Keratinocyte (primary cell): ENCODE results near the gene CXCL10.

Source experiments
- EZH2 ChIP-seq: IDR thresholded peaks from one replicate; pipeline ENCODE4 v1.6.1; 2012; ENCODE audit warnings: inconsistent platforms, mild to moderate bottlenecking, low read length, moderate library complexity
- TF ChIP-seq, protein P1 (sequence below), 3 experiments: IDR thresholded peaks in 1 of 3; conservative IDR thresholded peaks in 1 of 3; optimal IDR thresholded peaks in 1 of 3; 2 replicates in 2 of 3; 3 replicates in 1 of 3; pipeline versions ENCODE3 to v1.5.1; 2011; ENCODE audit warnings: low read length in 3 of 3, mild to moderate bottlenecking in 3 of 3, moderate library complexity in 2 of 3, control low read depth in 1 of 3, inconsistent platforms in 1 of 3; ENCODE audit not compliant: insufficient read depth in 2 of 3; ENCODE audit errors: extremely low read depth in 1 of 3

DNA sequence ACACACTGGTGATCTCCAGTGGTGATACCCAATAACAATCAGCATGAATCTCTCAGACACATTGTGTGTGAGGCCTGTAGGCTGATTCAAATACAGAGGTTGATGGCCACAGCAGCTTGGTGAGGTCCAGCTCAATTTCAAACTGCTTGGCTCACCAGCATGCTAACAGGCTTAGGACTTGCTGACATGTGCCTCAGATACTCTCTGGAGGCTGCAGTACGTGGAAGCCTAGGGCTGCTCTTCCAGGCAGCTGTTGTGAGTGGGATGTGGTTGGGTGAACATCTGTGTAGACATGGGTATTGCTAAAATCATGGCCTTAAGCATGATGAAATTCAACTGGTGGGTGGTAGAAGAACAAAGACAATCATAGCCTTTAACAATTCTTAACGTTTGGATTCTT, 20.3 kb downstream of the CXCL10 start:
- no peak for TF ChIP-seq EZH2
- TF ChIP-seq, protein P1, sequence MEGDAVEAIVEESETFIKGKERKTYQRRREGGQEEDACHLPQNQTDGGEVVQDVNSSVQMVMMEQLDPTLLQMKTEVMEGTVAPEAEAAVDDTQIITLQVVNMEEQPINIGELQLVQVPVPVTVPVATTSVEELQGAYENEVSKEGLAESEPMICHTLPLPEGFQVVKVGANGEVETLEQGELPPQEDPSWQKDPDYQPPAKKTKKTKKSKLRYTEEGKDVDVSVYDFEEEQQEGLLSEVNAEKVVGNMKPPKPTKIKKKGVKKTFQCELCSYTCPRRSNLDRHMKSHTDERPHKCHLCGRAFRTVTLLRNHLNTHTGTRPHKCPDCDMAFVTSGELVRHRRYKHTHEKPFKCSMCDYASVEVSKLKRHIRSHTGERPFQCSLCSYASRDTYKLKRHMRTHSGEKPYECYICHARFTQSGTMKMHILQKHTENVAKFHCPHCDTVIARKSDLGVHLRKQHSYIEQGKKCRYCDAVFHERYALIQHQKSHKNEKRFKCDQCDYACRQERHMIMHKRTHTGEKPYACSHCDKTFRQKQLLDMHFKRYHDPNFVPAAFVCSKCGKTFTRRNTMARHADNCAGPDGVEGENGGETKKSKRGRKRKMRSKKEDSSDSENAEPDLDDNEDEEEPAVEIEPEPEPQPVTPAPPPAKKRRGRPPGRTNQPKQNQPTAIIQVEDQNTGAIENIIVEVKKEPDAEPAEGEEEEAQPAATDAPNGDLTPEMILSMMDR (optimal IDR thresholded peaks at IDR 0.05 in 1 of 3, IDR thresholded peaks at IDR 0.05 in 1 of 3, conservative IDR thresholded peaks at IDR 0.05 in 1 of 3; ENCODE audit: extremely low read depth in 1 of 3, insufficient read depth in 2 of 3, low read length in 3 of 3), result no peak
